ENCODE measurements around the gene MAN1C1. TPM values are rescaled to one million over a fixed set of nuclear protein-coding genes. Genes with fewer than 3 reads are reported as not detected.

Gene MAN1C1
- total and polyA plus RNA-seq, 3 experiments from 2014 or later, result 2.8 to 5.6 (median 3.6) TPM

DNA sequence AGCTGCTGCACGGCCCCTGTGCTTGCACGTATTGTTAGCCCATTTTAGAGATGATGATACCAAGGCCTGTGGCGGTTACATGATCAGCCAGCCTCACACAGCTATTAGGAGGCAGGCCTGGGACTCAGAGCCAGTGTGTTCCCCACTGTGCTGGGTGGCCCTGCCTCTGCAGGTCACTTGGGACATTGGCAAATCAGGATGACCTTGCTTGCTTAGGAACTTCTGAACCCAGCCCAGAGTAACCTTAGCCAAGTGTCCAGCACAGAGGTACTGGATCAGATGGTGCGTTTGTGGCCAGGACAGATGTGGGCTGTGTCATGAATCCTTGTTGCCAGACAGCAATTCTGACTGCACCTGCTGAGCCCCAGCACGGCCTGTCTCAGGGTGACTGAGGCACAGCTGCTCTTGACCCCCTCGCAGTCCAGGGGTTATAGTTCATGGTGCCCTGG lies 45.0 kb upstream of the MAN1C1 start:
- peaks cover 21 to 71% (median 24%) of the 10 kb centered on the region in 3 donors for H3K4me1 Mint-ChIP-seq
- Histone ChIP-seq H3K27ac (ENCODE audit: low read depth, low read length) (no peak overlapping the region), H3K27me3 (ENCODE audit: insufficient read depth, low read length, poor library complexity, severe bottlenecking) (no peaks in the 10 kb centered on the region), H3K9me3 (ENCODE audit: low read length) (no peaks in the 10 kb centered on the region), H3K4me1 (ENCODE audit: insufficient read depth, low read length) (peaks cover 56% of the 10 kb centered on the region), H3K4me3 (ENCODE audit: low read length) (no peak overlapping the region), H3K36me3 (ENCODE audit: insufficient read depth, low read length) (peaks cover 14% of the 10 kb centered on the region)
- peaks cover 0 to 31% (median 3%) of the 10 kb centered on the region in 3 donors for H3K36me3 Mint-ChIP-seq
- ChIA-PET POLR2A (interaction anchor here (0.5 to 1.7 kb wide), 3 partner anchors 15 to 1875 kb away, joined by 4 to 9 read pairs (median 5); no protein-coding TSS in a partner anchor), CTCF (interaction anchor here (1.9 to 4.1 kb wide), 8 partner anchors 15 to 239 kb away, joined by 5 to 23 read pairs (median 7); no protein-coding TSS in a partner anchor)
- H3K9me3 Mint-ChIP-seq, result no peaks in the 10 kb centered on the region
- H3K27me3 Mint-ChIP-seq, result no peaks in the 10 kb centered on the region
- H3K4me3 Mint-ChIP-seq, result peak overlapping the region in 1 of 7 donors; percentile 18
- peak overlapping the region in 1 of 8 donors; percentile 4 for H3K27ac Mint-ChIP-seq
- DNase-seq, result no peak

DNA sequence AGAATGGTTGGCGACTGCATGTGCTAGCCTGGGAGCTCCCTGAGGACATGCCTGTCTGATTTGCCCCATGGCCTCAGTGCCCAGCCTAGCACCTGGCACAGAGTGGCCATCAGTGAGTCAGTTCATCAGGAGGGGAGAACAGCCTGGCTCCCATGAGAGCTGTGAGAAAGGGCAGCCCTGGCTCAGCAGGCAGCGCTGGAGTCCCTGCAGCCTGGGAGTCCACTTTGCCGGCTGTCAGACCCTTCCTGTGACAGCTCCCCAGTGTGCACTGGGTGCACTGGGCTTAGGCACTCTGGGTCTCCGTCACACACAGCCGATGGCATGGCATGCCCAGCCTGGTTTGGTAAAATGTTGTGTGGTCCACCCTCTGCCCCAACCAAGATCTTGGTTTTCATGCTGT lies 44.5 kb upstream of the MAN1C1 start:
- Histone ChIP-seq H3K4me1 (ENCODE audit: insufficient read depth, low read length) (peaks cover 50% of the 10 kb centered on the region), H3K27ac (ENCODE audit: low read depth, low read length) (no peak overlapping the region), H3K27me3 (ENCODE audit: insufficient read depth, low read length, poor library complexity, severe bottlenecking) (no peaks in the 10 kb centered on the region), H3K4me3 (ENCODE audit: low read length) (no peak overlapping the region), H3K9me3 (ENCODE audit: low read length) (no peaks in the 10 kb centered on the region), H3K36me3 (ENCODE audit: insufficient read depth, low read length) (peaks cover 12% of the 10 kb centered on the region)
- no peaks in the 10 kb centered on the region for H3K27me3 Mint-ChIP-seq
- peak overlapping the region in 2 of 8 donors; percentile 17 to 37 for H3K27ac Mint-ChIP-seq
- no peak overlapping the region for H3K4me3 Mint-ChIP-seq
- ChIA-PET CTCF (interaction anchor here (0.6 to 4.1 kb wide), 17 partner anchors 10 to 247 kb away, joined by 3 to 23 read pairs (median 4); partner anchors contain the start of gene MTFR1L), POLR2A (interaction anchor here (0.6 to 1.7 kb wide), 4 partner anchors 16 to 142 kb away, joined by 3 to 9 read pairs (median 6); partner anchors contain the start of gene LDLRAP1)
- H3K4me1 Mint-ChIP-seq, result peaks cover 21 to 66% (median 22%) of the 10 kb centered on the region in 3 donors
- H3K9me3 Mint-ChIP-seq, result no peaks in the 10 kb centered on the region
- DNase-seq, result no peak
- peaks cover 0 to 25% (median 3%) of the 10 kb centered on the region in 3 donors for H3K36me3 Mint-ChIP-seq

DNA sequence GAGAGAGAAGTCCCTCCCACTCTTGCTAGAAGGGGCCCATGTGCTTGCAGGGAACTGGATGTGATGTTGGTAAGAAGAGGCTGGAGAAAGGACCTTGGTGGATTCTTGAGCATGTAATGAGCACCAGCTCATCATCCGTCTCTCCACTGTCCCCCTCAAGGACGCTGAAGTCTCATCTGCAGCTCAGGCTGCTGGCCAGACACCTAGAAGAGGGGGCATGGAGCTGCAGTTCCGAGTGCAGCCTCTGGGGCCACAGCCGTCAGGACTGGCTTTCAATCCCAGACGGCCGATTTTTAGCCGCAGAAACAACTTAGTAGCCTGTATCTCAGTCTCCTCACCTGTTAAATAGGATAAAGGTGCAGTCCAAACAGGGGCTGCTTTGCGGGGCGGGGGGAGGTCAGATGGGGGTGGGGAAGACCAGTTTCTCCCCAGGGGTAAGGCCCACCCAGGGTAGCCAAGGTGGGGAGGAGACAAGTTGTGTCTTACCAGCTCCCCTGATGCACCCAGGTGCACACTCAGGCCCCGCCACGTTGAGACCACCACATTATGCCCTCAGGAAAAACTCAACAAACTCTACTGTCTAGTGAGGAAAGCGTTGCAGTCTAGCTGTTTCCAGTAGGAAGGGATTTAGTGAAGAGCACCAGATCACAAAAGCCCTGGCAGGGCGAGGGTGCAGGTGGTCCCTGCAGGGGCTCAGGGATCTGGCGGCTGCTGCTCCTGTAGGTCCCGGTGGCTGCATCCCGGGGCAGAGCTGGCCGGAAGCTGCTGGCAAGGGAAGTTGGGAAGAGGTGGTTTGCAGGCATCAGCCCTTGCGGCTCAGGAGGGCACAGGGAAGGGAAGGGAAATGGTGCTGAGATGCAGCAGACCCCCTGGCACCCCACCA lies 43.6 kb upstream of the MAN1C1 start:
- Histone ChIP-seq H3K27me3 (ENCODE audit: insufficient read depth, low read length, poor library complexity, severe bottlenecking) (no peaks in the 10 kb centered on the region), H3K9me3 (ENCODE audit: low read length) (no peaks in the 10 kb centered on the region), H3K36me3 (ENCODE audit: insufficient read depth, low read length) (peaks cover 3% of the 10 kb centered on the region), H3K4me3 (ENCODE audit: low read length) (no peak overlapping the region), H3K4me1 (ENCODE audit: insufficient read depth, low read length) (peaks cover 42% of the 10 kb centered on the region), H3K27ac (ENCODE audit: low read depth, low read length) (no peak overlapping the region)
- Mint-ChIP-seq H3K27ac (peak overlapping the region in 4 of 8 donors; percentile 22 to 79 (median 54)), H3K36me3 (peaks cover 0 to 18% (median under 1%) of the 10 kb centered on the region in 3 donors), H3K27me3 (no peaks in the 10 kb centered on the region), H3K9me3 (no peaks in the 10 kb centered on the region), H3K4me1 (peaks cover 19 to 63% (median 21%) of the 10 kb centered on the region in 3 donors), H3K4me3 (peak overlapping the region in 2 of 7 donors; percentile 24 to 27)
- peak in 4 of 5 donors; percentile 27 to 68 (median 46) for DNase-seq
- POLR2A ChIA-PET, result interaction anchor here (1.2 to 1.7 kb wide), 2 partner anchors 23 to 29 kb away, joined by 7 to 9 read pairs; partner anchors contain the start of gene LDLRAP1
- CTCF ChIA-PET, result interaction anchor here (0.6 to 4.1 kb wide), 19 partner anchors 9 to 246 kb away, joined by 3 to 23 read pairs (median 4); partner anchors contain the start of gene MTFR1L

DNA sequence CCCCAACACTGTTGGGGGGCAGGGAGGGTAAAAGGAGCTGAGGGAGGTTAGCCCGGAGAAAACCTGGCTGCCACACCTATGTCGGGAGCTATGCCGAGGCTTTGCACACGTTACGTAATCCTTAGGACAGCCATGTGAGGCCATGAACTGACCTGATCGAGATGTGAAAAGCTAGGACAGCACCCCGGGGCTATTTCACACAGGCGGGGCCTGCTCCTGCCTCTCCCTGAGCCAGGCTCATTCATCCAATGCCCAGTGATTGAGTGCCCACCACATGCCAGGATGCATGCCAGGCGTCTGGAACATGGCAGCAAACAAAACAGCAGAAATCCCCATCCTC lies 43.0 kb upstream of the MAN1C1 start:
- Mint-ChIP-seq H3K27me3 (no peaks in the 10 kb centered on the region), H3K4me3 (no peak overlapping the region), H3K36me3 (peaks cover 0 to 13% (median 0%) of the 10 kb centered on the region in 3 donors), H3K4me1 (peaks cover 15 to 57% (median 16%) of the 10 kb centered on the region in 3 donors), H3K9me3 (no peaks in the 10 kb centered on the region), H3K27ac (no peak overlapping the region)
- CTCF ChIA-PET, result interaction anchor here (1.0 to 3.0 kb wide), 10 partner anchors 16 to 246 kb away, joined by 3 to 13 read pairs (median 5); partner anchors contain the start of gene MTFR1L
- Histone ChIP-seq H3K4me3 (ENCODE audit: low read length) (no peak overlapping the region), H3K9me3 (ENCODE audit: low read length) (no peaks in the 10 kb centered on the region), H3K27me3 (ENCODE audit: insufficient read depth, low read length, poor library complexity, severe bottlenecking) (no peaks in the 10 kb centered on the region), H3K36me3 (ENCODE audit: insufficient read depth, low read length) (no peaks in the 10 kb centered on the region), H3K4me1 (ENCODE audit: insufficient read depth, low read length) (peaks cover 36% of the 10 kb centered on the region), H3K27ac (ENCODE audit: low read depth, low read length) (no peak overlapping the region)
- DNase-seq, result no peak
- POLR2A ChIA-PET, result no interaction called here

DNA sequence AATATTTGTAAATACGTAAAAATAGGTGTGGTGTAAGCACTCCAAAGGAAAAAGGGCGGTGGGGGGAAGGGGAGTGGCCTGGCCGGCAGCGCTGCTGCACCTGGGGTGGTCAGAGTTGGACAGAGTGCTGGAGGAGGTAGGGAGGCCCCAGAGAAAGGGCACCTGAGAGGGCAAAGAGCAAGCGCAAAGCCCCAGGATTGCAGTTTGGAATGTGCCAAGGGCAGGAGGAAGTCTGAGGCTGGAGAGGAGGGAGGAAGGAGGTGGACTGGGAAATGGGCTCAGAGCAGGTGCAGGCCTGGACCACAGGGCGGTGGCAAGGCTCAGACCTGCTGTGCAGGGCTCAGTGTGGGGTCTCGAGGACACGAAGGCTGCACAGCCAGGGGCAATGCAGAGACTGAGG lies 42.6 kb upstream of the MAN1C1 start:
- Mint-ChIP-seq H3K36me3 (peaks cover 0 to 9% (median 0%) of the 10 kb centered on the region in 3 donors), H3K4me3 (peak overlapping the region in 1 of 7 donors; percentile 74), H3K4me1 (peaks cover 12 to 53% (median 16%) of the 10 kb centered on the region in 3 donors), H3K27ac (peak overlapping the region in 1 of 8 donors; percentile 12), H3K27me3 (no peaks in the 10 kb centered on the region), H3K9me3 (no peaks in the 10 kb centered on the region)
- Histone ChIP-seq H3K36me3 (ENCODE audit: insufficient read depth, low read length) (no peaks in the 10 kb centered on the region), H3K4me3 (ENCODE audit: low read length) (no peak overlapping the region), H3K4me1 (ENCODE audit: insufficient read depth, low read length) (peaks cover 32% of the 10 kb centered on the region), H3K27ac (ENCODE audit: low read depth, low read length) (no peak overlapping the region), H3K9me3 (ENCODE audit: low read length) (no peaks in the 10 kb centered on the region), H3K27me3 (ENCODE audit: insufficient read depth, low read length, poor library complexity, severe bottlenecking) (no peaks in the 10 kb centered on the region)
- no peak for DNase-seq
- ChIA-PET POLR2A (no interaction called here), CTCF (interaction anchor here (1.0 to 3.0 kb wide), 4 partner anchors 16 to 61 kb away, joined by 3 to 13 read pairs (median 6); no protein-coding TSS in a partner anchor)

DNA sequence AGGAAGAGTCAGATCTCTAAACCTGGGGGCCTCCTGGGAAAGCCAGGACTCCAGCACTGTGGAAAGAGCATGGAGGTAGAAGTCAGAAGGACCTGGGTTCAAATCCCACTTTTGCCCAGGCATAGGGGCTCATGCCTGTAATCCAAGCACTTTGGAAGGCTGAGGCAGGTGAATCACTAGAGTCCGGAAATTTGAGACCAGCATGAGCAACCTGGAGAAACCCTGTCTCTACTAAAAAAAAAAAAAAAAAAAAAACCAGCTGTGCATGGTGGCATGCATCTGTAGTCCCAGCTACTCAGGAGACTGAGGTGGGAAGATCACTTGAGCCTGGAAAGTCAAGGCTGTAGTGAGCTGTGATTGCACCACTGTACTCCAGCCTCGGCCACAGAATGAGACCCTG lies 41.4 kb upstream of the MAN1C1 start:
- H3K27me3 Mint-ChIP-seq, result no peaks in the 10 kb centered on the region

DNA sequence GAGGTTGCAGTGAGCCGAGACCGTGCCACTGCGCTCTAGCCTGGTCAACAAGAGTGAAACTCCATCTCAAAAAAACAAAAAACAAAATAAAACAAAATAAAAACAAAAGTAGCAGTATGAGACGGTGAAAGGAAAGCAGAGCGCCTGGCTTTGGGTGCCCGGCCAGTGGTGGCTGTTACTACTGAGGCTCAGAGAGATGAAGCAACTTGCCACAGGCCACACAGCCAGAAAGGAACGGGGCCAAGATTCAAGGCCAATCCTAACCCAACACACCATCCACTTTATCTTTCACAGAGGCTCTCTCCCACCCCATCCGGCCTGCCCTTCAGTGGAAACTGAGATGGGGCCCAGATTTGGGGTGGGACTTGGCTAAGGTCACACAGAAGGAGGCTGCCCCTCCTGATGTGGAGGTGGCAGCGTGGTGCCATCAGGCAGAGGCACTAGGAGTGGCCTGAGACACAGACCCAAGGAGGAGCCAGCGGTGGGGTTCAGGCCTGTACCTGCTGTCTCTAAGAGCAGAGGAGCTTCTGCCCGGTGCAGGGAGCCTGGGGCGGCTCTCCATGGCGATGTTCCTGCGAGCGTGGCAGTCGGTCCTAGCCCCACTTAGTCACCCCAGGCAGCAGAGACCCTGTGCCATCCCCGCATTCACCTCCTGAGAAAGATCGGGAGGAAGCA lies 40.0 kb upstream of the MAN1C1 start:
- H3K4me3 ChIP-seq (ENCODE audit: low read length), result no peak overlapping the region

More for the DNA sequence above, 41.4 kb upstream of the MAN1C1 start:
- Histone ChIP-seq H3K4me3 (ENCODE audit: low read length) (no peak overlapping the region), H3K27me3 (ENCODE audit: insufficient read depth, low read length, poor library complexity, severe bottlenecking) (no peaks in the 10 kb centered on the region), H3K36me3 (ENCODE audit: insufficient read depth, low read length) (no peaks in the 10 kb centered on the region), H3K27ac (ENCODE audit: low read depth, low read length) (no peak overlapping the region), H3K4me1 (ENCODE audit: insufficient read depth, low read length) (peaks cover 19% of the 10 kb centered on the region), H3K9me3 (ENCODE audit: low read length) (no peaks in the 10 kb centered on the region)
- CTCF ChIA-PET, result no interaction called here
- no peak for DNase-seq
- Mint-ChIP-seq H3K36me3 (peaks cover 0 to 5% (median 0%) of the 10 kb centered on the region in 3 donors), H3K9me3 (no peaks in the 10 kb centered on the region), H3K4me3 (no peak overlapping the region), H3K27ac (no peak overlapping the region), H3K4me1 (peaks cover 9 to 41% (median 9%) of the 10 kb centered on the region in 3 donors)
- POLR2A ChIA-PET, result interaction anchor here (0.9 kb wide), 1 partner anchor 11 kb away, joined by 3 read pairs; no protein-coding TSS in a partner anchor

More for the DNA sequence above, 40.0 kb upstream of the MAN1C1 start:
- no peak overlapping the region for H3K27ac ChIP-seq (ENCODE audit: low read depth, low read length)
- DNase-seq, result no peak
- H3K36me3 Mint-ChIP-seq, result peaks cover 0 to 5% (median 0%) of the 10 kb centered on the region in 3 donors
- POLR2A ChIA-PET, result interaction anchor here (2.7 kb wide), 1 partner anchor 10 kb away, joined by 10 read pairs; no protein-coding TSS in a partner anchor
- CTCF ChIA-PET, result no interaction called here
- H3K9me3 Mint-ChIP-seq, result no peaks in the 10 kb centered on the region
- H3K36me3 ChIP-seq (ENCODE audit: insufficient read depth, low read length), result no peaks in the 10 kb centered on the region
- H3K4me1 Mint-ChIP-seq, result peaks cover 7 to 31% (median 9%) of the 10 kb centered on the region in 3 donors
- no peaks in the 10 kb centered on the region for H3K27me3 ChIP-seq (ENCODE audit: insufficient read depth, low read length, poor library complexity, severe bottlenecking)
- H3K27me3 Mint-ChIP-seq, result no peaks in the 10 kb centered on the region
- H3K4me1 ChIP-seq (ENCODE audit: insufficient read depth, low read length), result peaks cover 19% of the 10 kb centered on the region
- H3K9me3 ChIP-seq (ENCODE audit: low read length), result no peaks in the 10 kb centered on the region
- H3K27ac Mint-ChIP-seq, result peak overlapping the region in 1 of 8 donors; percentile 21
- no peak overlapping the region for H3K4me3 Mint-ChIP-seq
